GM12864 (cell line): Measurements from ENCODE around the gene GMDS.

Experiments used
- DNase-seq: peaks from one replicate; pipeline ENCODE4 v3.0.0-alpha.2; 2011; ENCODE audit warnings: low read depth
- H3K4me3 ChIP-seq: 2 replicates; pipeline ENCODE4 v1.5.1; 2011; ENCODE audit warnings: mild to moderate bottlenecking, low read depth, low read length, control low read depth
- TF ChIP-seq, protein P1 (sequence below): IDR thresholded peaks from 2 replicates; pipeline ENCODE4 v1.5.1; 2011; ENCODE audit warnings: low read depth, mild to moderate bottlenecking, moderate library complexity, low read length, control low read depth, inconsistent platforms; ENCODE audit errors: missing control alignments

GMDS gene

GRCh38 chr6:2183246-2183645 is 62.2 kb downstream of the GMDS start:
- no peak overlapping the region for H3K4me3 ChIP-seq
- TF ChIP-seq, protein P1, sequence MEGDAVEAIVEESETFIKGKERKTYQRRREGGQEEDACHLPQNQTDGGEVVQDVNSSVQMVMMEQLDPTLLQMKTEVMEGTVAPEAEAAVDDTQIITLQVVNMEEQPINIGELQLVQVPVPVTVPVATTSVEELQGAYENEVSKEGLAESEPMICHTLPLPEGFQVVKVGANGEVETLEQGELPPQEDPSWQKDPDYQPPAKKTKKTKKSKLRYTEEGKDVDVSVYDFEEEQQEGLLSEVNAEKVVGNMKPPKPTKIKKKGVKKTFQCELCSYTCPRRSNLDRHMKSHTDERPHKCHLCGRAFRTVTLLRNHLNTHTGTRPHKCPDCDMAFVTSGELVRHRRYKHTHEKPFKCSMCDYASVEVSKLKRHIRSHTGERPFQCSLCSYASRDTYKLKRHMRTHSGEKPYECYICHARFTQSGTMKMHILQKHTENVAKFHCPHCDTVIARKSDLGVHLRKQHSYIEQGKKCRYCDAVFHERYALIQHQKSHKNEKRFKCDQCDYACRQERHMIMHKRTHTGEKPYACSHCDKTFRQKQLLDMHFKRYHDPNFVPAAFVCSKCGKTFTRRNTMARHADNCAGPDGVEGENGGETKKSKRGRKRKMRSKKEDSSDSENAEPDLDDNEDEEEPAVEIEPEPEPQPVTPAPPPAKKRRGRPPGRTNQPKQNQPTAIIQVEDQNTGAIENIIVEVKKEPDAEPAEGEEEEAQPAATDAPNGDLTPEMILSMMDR = no peak
- DNase-seq = no peak

GRCh38 chr6:2182251-2182650 is 63.2 kb downstream of the GMDS start:
- TF ChIP-seq, protein P1 = no peak
- no peak overlapping the region for H3K4me3 ChIP-seq
- DNase-seq = no peak

DNA sequence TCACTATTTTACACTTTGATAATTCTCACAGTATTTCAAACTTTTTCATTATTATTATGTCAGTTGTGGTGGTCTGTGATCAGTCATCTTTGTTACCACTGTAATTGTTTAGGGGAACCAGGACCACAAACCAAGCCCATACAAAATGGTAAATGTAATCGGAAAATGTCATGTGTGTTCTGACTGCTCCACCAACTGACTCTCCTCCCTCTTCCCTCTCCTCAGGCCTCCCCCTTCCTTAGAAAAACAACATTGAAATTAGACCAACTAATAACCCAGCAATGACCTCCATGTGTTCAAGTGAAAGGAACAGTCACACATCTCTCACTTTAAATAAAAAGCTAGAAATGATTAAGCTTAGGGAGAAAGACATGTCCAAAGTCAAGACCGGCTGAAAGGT is 63.8 kb downstream of the GMDS start:
- TF ChIP-seq, protein P1 = no peak
- no peak overlapping the region for H3K4me3 ChIP-seq
- no peak for DNase-seq

DNA sequence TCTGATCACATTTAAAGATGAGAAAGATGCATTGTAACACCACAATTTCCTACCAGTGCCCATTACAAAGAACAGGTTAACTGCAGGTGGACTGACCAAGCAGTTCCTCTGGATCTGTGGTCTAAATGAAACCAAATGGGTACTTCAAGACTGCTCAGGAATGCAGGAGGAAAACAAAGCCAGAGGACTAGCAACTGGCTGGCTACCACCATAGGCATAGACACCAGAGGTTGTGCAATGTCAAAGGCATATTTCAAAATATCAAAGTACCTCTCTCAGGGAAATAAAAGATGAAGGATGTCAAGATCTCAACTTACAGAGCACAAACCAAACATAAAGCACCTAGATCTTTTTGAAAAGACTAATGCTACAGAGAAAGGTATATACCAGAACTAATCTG is 65.5 kb downstream of the GMDS start:
- TF ChIP-seq, protein P1 = no peak
- H3K4me3 ChIP-seq = no peak overlapping the region
- DNase-seq = no peak

DNA sequence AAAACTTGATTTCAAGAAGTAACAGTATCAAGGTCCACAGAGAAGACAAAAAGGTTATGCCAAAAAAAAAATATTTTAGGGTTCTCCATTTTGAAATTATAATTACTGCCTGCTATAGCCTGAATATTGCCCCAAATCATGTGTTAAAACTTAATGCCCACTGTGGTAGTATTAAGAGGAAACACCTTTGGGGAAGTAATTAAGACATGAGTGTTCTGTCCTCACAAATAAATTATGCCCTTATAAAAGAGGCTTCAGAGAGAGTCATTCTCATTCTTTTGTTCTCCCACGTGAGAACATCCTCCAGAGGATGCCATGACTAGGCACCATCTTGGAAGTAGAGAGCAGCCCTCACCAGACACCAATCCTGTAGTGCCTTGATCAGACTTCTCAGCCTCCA is 66.2 kb downstream of the GMDS start:
- TF ChIP-seq, protein P1 = no peak

GRCh38 chr6:2178125-2178524 is 67.3 kb downstream of the GMDS start:
- H3K4me3 ChIP-seq = no peak overlapping the region
- DNase-seq = no peak
- TF ChIP-seq, protein P1 = no peak

More for the DNA sequence above, 66.2 kb downstream of the GMDS start:
- DNase-seq = no peak
- no peak overlapping the region for H3K4me3 ChIP-seq

DNA sequence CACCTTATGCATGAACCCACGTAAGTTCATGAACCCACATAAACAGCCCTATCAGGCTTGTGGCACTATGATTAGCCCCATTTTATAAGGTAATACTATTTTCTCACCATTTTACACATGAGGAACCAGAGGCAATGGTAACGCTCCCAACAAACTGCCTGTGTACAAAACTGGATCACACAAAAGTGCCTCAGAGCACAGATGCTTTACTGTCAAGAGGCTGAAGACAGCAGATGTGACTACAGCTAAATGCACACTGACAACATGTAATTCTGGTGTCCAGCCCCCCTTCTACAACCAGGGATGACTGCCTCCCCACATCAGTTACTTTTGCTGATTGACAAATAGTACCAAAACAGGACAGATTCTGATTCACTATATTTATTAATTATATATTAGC is 69.6 kb downstream of the GMDS start:
- DNase-seq = no peak
- H3K4me3 ChIP-seq = no peak overlapping the region
- TF ChIP-seq, protein P1 = no peak
